Kidney (tissue), 14 donors: ENCODE results near the gene PSTPIP2. TPM values are rescaled to one million over a fixed set of nuclear protein-coding genes. Genes with fewer than 3 reads are reported as not detected.
"Not testable (repeated sequence)": the region's sequence is repeated elsewhere in the genome, so short reads cannot be mapped to it uniquely, and the experiment has no call there.

Experiments used
- DNase-seq, 5 donors: peaks; one replicate each; pipeline ENCODE4 v3.0.0-alpha.2; 2013 to 2020
- FAIRE-seq: peaks from 2 replicates; lab custom pipeline; 2012; peaks lifted over from hg19 to GRCh38; lab: Jason Lieb, UNC
- H3K27ac ChIP-seq, 2 donors: one replicate each; pipeline ENCODE4 v1.7.0; 2013; ENCODE audit warnings: low read depth in 2 of 2, low read length in 2 of 2, inconsistent platforms in 1 of 2
- H3K27me3 ChIP-seq: one replicate; pipeline ENCODE4 v1.7.1; 2013; ENCODE audit warnings: low read length, inconsistent platforms; ENCODE audit not compliant: control insufficient read depth, insufficient read depth
- H3K36me3 ChIP-seq, 3 donors: one replicate each; pipeline versions ENCODE4 v1.7.0 to v1.7.1; 2013; ENCODE audit warnings: low read length in 3 of 3, control low read depth in 1 of 3, inconsistent platforms in 1 of 3; ENCODE audit not compliant: insufficient read depth in 3 of 3, control insufficient read depth in 2 of 3
- H3K4me1 ChIP-seq, 3 donors: one replicate each; pipeline versions ENCODE4 v1.7.0 to v1.7.1; 2013; ENCODE audit warnings: low read length in 3 of 3, inconsistent platforms in 1 of 3, low read depth in 1 of 3; ENCODE audit not compliant: control insufficient read depth in 2 of 3, insufficient read depth in 2 of 3
- H3K4me3 ChIP-seq, 3 donors: one replicate each; pipeline versions ENCODE4 v1.7.0 to v1.8.1; 2013; ENCODE audit warnings: low read length in 3 of 3, control low read depth in 1 of 3, inconsistent platforms in 1 of 3
- H3K9ac ChIP-seq, 3 donors: one replicate each; pipeline versions ENCODE4 v1.7.0 to v1.7.1; 2013; ENCODE audit warnings: low read length in 3 of 3, control low read depth in 1 of 3, inconsistent platforms in 1 of 3
- H3K9me3 ChIP-seq, 3 donors: one replicate each; pipeline versions ENCODE4 v1.7.0 to v1.7.1; 2013; ENCODE audit warnings: low read length in 3 of 3, control low read depth in 1 of 3, inconsistent platforms in 1 of 3; ENCODE audit not compliant: control insufficient read depth in 2 of 3, insufficient read depth in 1 of 3
- intact Hi-C: fragments of 100-400 bp; cut with DNase I; formaldehyde crosslinking; loops from one replicate; pipeline ENCODE4 v1.11.1; 2022
- polyA plus RNA-seq: library from polyadenylated mRNA; stranded (reverse); fragments of 350-450 nt; fragmentation: Illumina TruSeq; extraction: RNeasy Lipid Tissue Mini Kit (QIAGEN cat#74804); gene quantifications from one replicate; pipeline ENCODE4 v1.2.3, GENCODE V29; 2014; ENCODE audit warnings: low read depth, low replicate concordance; ENCODE audit not compliant: insufficient read depth
- total RNA-seq: library from RNA; stranded (reverse); fragmentation: NEBNext Ultra II Directional; extraction: Animal tissue kit (Norgen Biotek cat#: 25700); gene quantifications from one replicate; pipeline ENCODE4 v1.2.1, GENCODE V29; 2021
- TF ChIP-seq, protein P1 (sequence below): IDR thresholded peaks from 3 replicates; pipeline ENCODE4 v1.5.1; 2012; ENCODE audit warnings: mild to moderate bottlenecking, moderate library complexity, borderline replicate concordance; ENCODE audit not compliant: insufficient read depth; ENCODE audit errors: extremely low read depth
- donor health status: control.
- donor health status: control.
- donor health status: control.
- donor health status: control.
- donor health status: control.
- donor health status: DM: yes; HTN: yes; CAD: no.
- donor health status: Normal renal cell carcinoma (clear cell type).

PSTPIP2 gene
- total and polyA plus RNA-seq, 2 donors from 2014 or later: 1.3 to 11.1 TPM

DNA sequence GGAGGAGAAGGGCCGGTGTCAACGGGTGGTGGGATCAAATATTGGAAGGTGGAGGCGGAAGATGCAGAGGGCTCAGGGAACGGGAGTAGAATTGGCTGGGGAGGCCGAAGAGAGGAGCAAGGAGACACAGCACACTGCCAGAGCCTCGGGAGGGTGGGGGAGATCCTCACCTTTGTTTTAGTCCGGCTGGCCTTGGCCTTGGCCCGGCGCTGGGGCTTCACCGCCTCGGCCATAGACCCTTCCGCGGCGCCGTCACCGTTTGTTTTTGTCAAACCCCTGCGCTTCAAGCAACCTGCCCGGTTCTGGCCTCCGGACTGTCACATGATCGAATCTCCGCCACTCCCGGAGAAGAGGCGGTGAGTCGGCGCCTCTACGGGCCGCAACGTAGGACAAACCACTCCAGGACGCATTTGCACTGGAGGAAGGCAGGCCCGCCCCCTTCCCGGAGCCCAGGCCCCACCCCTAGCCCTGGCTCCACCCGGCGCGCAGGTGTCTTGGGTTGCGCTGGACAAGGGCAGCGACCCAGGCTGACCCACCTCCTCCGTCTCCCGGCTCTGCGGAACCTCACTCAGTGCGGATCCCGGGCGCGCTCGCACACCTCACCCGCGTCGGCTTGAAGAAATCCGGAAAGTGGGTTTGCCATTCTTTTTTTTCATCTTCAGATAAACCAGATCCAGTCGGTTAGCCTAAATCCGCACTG is 104.9 kb downstream of the PSTPIP2 start, which contains the start of gene EPG5:
Gene EPG5, minus strand, starts transcription at position 323 of the 700 bp plus-strand sequence. Its CDS starts 90 bp downstream, at position 233.
- Histone ChIP-seq H3K4me3 (peak within 1 kb of the TSS; percentile 87 to 99 (median 98)), H3K27me3 (no peaks in the 10 kb centered on the region), H3K27ac (peak within 1 kb of the TSS; percentile 73 to 79), H3K9me3 (no peaks in the 10 kb centered on the region), H3K4me1 (peaks cover 0 to 9% (median 7%) of the 10 kb centered on the region in 3 donors), H3K36me3 (no peaks in the 10 kb centered on the region), H3K9ac (peak within 1 kb of the TSS; percentile 81 to 96 (median 92))
- peak; percentile 97 to 98 (median 98) for DNase-seq
- FAIRE-seq: no peak
- intact Hi-C loops: no loop called here
- TF ChIP-seq, protein P1, sequence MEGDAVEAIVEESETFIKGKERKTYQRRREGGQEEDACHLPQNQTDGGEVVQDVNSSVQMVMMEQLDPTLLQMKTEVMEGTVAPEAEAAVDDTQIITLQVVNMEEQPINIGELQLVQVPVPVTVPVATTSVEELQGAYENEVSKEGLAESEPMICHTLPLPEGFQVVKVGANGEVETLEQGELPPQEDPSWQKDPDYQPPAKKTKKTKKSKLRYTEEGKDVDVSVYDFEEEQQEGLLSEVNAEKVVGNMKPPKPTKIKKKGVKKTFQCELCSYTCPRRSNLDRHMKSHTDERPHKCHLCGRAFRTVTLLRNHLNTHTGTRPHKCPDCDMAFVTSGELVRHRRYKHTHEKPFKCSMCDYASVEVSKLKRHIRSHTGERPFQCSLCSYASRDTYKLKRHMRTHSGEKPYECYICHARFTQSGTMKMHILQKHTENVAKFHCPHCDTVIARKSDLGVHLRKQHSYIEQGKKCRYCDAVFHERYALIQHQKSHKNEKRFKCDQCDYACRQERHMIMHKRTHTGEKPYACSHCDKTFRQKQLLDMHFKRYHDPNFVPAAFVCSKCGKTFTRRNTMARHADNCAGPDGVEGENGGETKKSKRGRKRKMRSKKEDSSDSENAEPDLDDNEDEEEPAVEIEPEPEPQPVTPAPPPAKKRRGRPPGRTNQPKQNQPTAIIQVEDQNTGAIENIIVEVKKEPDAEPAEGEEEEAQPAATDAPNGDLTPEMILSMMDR: no peak

DNA sequence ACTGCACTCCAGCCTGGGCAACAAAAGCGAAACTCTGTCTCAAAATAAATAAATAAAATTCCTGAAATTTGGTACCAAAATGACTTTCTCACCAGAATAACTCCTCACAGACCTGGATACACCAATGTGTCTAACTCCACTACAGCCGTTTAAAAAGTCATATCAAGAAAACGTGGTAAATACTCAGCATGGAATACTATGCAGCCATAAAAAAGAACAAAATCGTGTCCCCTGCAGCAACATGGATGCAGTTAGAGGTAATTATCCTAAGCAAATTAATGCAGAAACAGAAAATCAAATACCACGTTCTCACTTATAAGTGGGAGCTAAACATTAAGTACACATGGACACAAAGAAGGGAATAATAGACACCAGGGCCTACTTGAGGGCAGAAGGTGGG is 107.1 kb downstream of the PSTPIP2 start:
- H3K27ac ChIP-seq, H3K36me3 ChIP-seq, FAIRE-seq, H3K27me3 ChIP-seq, H3K4me3 ChIP-seq, DNase-seq, H3K9ac ChIP-seq, intact Hi-C loops, H3K9me3 ChIP-seq: not testable (repeated sequence)
- H3K4me1 ChIP-seq: peaks cover 0 to 13% (median 7%) of the 10 kb centered on the region in 3 donors

DNA sequence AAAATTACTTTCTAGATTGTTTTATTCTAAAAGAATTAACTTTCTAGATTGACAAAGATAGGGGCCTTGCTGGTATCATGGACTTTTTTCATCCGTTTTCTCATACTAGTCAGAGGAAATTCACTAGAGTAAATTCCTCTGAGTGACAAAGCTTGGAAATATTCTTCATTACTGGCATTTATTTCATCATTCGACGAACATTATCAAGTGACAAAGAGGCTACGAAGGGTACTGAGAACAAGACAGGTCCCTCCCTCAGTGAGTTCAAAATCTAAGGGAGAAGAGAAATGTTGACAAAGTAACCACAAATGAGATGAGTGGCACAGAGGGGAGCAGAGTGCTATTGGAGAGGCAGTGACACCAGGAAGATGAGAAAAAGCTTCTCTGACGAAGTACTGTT is 109.2 kb downstream of the PSTPIP2 start:
- Histone ChIP-seq H3K27ac (peak overlapping the region; percentile 76 to 83), H3K4me1 (peaks cover 0 to 16% (median 6%) of the 10 kb centered on the region in 3 donors), H3K9me3 (no peaks in the 10 kb centered on the region), H3K4me3 (no peak overlapping the region), H3K9ac (peak overlapping the region in 1 of 3 donors; percentile 37), H3K27me3 (no peaks in the 10 kb centered on the region), H3K36me3 (no peaks in the 10 kb centered on the region)
- TF ChIP-seq, protein P1: no peak
- intact Hi-C loops: no loop called here
- DNase-seq (no peak), FAIRE-seq (no peak)

DNA sequence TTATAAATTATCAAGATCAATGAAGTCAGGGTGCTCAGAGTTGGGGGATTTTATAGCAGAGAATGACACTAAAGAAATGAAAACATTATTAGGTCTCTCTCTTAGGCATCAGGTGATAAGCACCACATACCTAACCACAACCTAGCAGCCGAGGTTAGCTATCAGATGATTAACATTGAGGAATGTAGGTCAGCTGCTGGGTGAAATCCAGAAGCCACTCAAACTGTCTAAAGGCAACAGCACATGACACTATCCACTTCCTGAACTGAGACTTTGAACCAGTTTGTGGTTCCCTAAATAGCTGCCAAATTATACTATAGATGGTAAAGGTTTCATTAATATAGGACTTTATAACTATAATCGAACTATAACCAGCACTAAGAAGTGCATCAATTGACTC is 109.6 kb downstream of the PSTPIP2 start:
- FAIRE-seq (peak; percentile 56), DNase-seq (peak in 2 of 5 donors; percentile 8 to 32)
- Histone ChIP-seq H3K4me1 (peaks cover 0 to 19% (median 8%) of the 10 kb centered on the region in 3 donors), H3K27me3 (no peaks in the 10 kb centered on the region), H3K27ac (peak overlapping the region; percentile 48 to 76), H3K9ac (peak overlapping the region in 1 of 3 donors; percentile 37), H3K4me3 (no peak overlapping the region), H3K9me3 (no peaks in the 10 kb centered on the region), H3K36me3 (no peaks in the 10 kb centered on the region)
- TF ChIP-seq, protein P1: no peak
- intact Hi-C loops: no loop called here

DNA sequence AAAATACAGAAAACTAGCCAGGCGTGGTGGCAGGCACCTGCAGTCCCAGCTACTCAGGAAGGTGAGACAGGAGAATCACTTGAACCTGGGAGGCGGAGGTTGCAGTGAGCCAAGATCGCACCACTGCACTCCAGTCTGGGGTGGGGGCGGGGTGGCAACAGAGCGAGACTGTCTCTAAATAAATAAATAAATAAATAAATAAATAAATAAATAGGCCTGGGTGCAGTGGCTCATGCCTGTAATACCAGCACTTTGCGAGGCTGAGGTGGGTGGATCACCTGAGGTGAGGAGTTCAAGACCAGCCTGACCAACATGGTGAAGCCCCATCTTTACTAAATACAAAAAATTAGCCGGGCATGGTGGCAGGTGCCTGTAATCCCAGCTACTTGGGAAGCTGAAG is 112.6 kb downstream of the PSTPIP2 start:
- FAIRE-seq, H3K27ac ChIP-seq, H3K4me3 ChIP-seq, H3K9ac ChIP-seq, intact Hi-C loops, H3K27me3 ChIP-seq, DNase-seq, H3K9me3 ChIP-seq: not testable (repeated sequence)
- peaks cover 1 to 10% (median 4%) of the 10 kb centered on the region in 3 donors for H3K36me3 ChIP-seq
- peaks cover 0 to 20% (median 9%) of the 10 kb centered on the region in 3 donors for H3K4me1 ChIP-seq
